Measurements from ENCODE around the gene TARP.

The TARP gene

GRCh38 chr7:38309555-38309954 lies 36.1 kb upstream of the TARP start:
- ATAC-seq, result no peak
- CTCF ChIA-PET, result interaction anchor here (3.0 kb wide), 1 partner anchor 10 kb away, joined by 9 read pairs; no protein-coding TSS in a partner anchor
- no peaks in the 10 kb centered on the region for H3K36me3 ChIP-seq (ENCODE audit: control insufficient read depth in 1 of 2, insufficient read depth in 2 of 2, low read length in 2 of 2)
- H3K9ac ChIP-seq (ENCODE audit: low read length), result no peak overlapping the region
- H3K9me2 ChIP-seq (ENCODE audit: insufficient read depth), result no peaks in the 10 kb centered on the region
- H4K20me1 ChIP-seq (ENCODE audit: insufficient read depth), result no peaks in the 10 kb centered on the region
- RAD21 ChIA-PET (ENCODE audit: low non-redundant PET in 1 of 2, low total read pairs in 2 of 2, uncharacterized antibody in 2 of 2, unreplicated experiment in 2 of 2), result no interaction called here
- POLR2A ChIA-PET, result no interaction called here
- no peak overlapping the region for H3K4me2 ChIP-seq (ENCODE audit: low read length)
- intact Hi-C loops (cut with micrococcal nuclease), result no loop called here
- BruUV-seq (replicated peaks), result no TSS peak
- H3K27me3 ChIP-seq (ENCODE audit: insufficient read depth, low read length), result peaks cover 26% of the 10 kb centered on the region; the same call in 1 of the 2 replicates
- TF ChIP-seq POLR2AphosphoS5 (IDR thresholded peaks at IDR 0.05; ENCODE audit: low read depth, low read length), result no peak
- TF ChIP-seq YY1 (IDR thresholded peaks at IDR 0.05; ENCODE audit: extremely low read depth, insufficient replicate concordance, low read depth, low read length), result no peak
- no peak for TF ChIP-seq POLR2A (IDR thresholded peaks at IDR 0.05; ENCODE audit: borderline replicate concordance, extremely low read depth, insufficient read depth, insufficient read length)
- TF ChIP-seq EGR1 (IDR thresholded peaks at IDR 0.05; ENCODE audit: low read depth), result no peak
- TF ChIP-seq SIN3A (IDR thresholded peaks at IDR 0.05; ENCODE audit: low read depth), result no peak
- TF ChIP-seq TCF7L2 (IDR thresholded peaks at IDR 0.05; ENCODE audit: borderline replicate concordance, extremely low read depth, insufficient read depth, insufficient read length), result no peak
- no peak for TF ChIP-seq REST (IDR thresholded peaks at IDR 0.05; ENCODE audit: low read depth)
- no peak for TF ChIP-seq ATF3 (IDR thresholded peaks at IDR 0.05)
- TF ChIP-seq ZFX (IDR thresholded peaks at IDR 0.05), result no peak
- TF ChIP-seq JUND (IDR thresholded peaks at IDR 0.05), result no peak
- TF ChIP-seq EZH2 (IDR thresholded peaks at IDR 0.05), result no peak
- no peak for TF ChIP-seq EZH2phosphoT487 (IDR thresholded peaks at IDR 0.05; ENCODE audit: borderline replicate concordance)
- no peak for TF ChIP-seq FOSL1 (IDR thresholded peaks at IDR 0.05; ENCODE audit: low read depth)
- H2AFZ ChIP-seq (ENCODE audit: low read depth, low read length, poor library complexity, severe bottlenecking), result no peak overlapping the region
- H3K27ac ChIP-seq (ENCODE audit: low read depth, low read length), result no peak overlapping the region
- no peaks in the 10 kb centered on the region for H3K4me1 ChIP-seq (ENCODE audit: control insufficient read depth in 1 of 2, insufficient read depth in 2 of 2, low read length in 2 of 2)
- no peak overlapping the region for H3K4me3 ChIP-seq (replicated peaks in 1 of 2; ENCODE audit: low read depth in 1 of 2, low read length in 2 of 2)
- no peaks in the 10 kb centered on the region for H3K79me2 ChIP-seq (ENCODE audit: insufficient read depth, low read length)
- no peak for DNase-seq (ENCODE audit: low read depth, low spot score)
- no peaks in the 10 kb centered on the region for H3K9me3 ChIP-seq (ENCODE audit: control insufficient read depth in 1 of 2, insufficient read depth in 1 of 2, low read depth in 1 of 2, low read length in 2 of 2)
